IPS-18c (cell line): Measurements from ENCODE around the gene DCAF5.

Source experiments
- H3K4me3 ChIP-seq: 2 replicates; pipeline ENCODE4 v1.7.0; 2013; ENCODE audit warnings: low read depth, mild to moderate bottlenecking, low read length, moderate library complexity; ENCODE audit not compliant: insufficient read depth
- H3K9me3 ChIP-seq: one replicate; pipeline ENCODE4 v1.6.1; 2013; ENCODE audit warnings: mild to moderate bottlenecking, low read length, moderate library complexity; ENCODE audit not compliant: control insufficient read depth, insufficient read depth

DCAF5 gene

GRCh38 chr14:69008421-69008884, 144.5 kb downstream of the DCAF5 start:
- Histone ChIP-seq H3K4me3 (no peak overlapping the region), H3K9me3 (no peaks in the 10 kb centered on the region)

GRCh38 chr14:69006346-69006745, 146.6 kb downstream of the DCAF5 start:
- no peaks in the 10 kb centered on the region for H3K9me3 ChIP-seq
- H3K4me3 ChIP-seq = no peak overlapping the region

GRCh38 chr14:69005432-69006148, 147.3 kb downstream of the DCAF5 start:
- no peak overlapping the region; the same call in 1 of the 2 replicates for H3K4me3 ChIP-seq
- H3K9me3 ChIP-seq = no peaks in the 10 kb centered on the region

GRCh38 chr14:69004731-69005431, 148.0 kb downstream of the DCAF5 start:
- Histone ChIP-seq H3K9me3 (no peaks in the 10 kb centered on the region), H3K4me3 (no peak overlapping the region; the same call in 1 of the 2 replicates)

GRCh38 chr14:69003626-69004025, 149.3 kb downstream of the DCAF5 start:
- Histone ChIP-seq H3K9me3 (no peaks in the 10 kb centered on the region), H3K4me3 (no peak overlapping the region)

- Histone ChIP-seq H3K9me3 (no peaks in the 10 kb centered on the region), H3K4me3 (no peak overlapping the region)
Observed at GRCh38 chr14:69002069-69002468, 150.8 kb downstream of the DCAF5 start.

- H3K4me3 ChIP-seq = no peak overlapping the region
- no peaks in the 10 kb centered on the region for H3K9me3 ChIP-seq
Observed at GRCh38 chr14:69001375-69001774, 151.5 kb downstream of the DCAF5 start.
